Fibroblast of the conjunctiva (primary cell): ENCODE results near the gene RSPH1.

Experiments used
- DNase-seq: peaks from one replicate; pipeline ENCODE4 v3.0.0-alpha.2; 2010; ENCODE audit warnings: low read depth

Gene RSPH1

GRCh38 chr21:42496120-42496838, at the start of gene RSPH1:
Gene RSPH1, minus strand, starts transcription at chr21:42496224. Its CDS starts 38 bp downstream, at chr21:42496186.
- DNase-seq: peak; percentile 97

GRCh38 chr21:42545745-42546144, 49.7 kb upstream of the RSPH1 start:
- no peak for DNase-seq

GRCh38 chr21:42545317-42545716, 49.3 kb upstream of the RSPH1 start:
- DNase-seq: no peak

GRCh38 chr21:42544544-42544943, 48.5 kb upstream of the RSPH1 start:
- DNase-seq: no peak

GRCh38 chr21:42543106-42543847, 47.3 kb upstream of the RSPH1 start:
- DNase-seq: no peak

GRCh38 chr21:42542596-42542995, 46.6 kb upstream of the RSPH1 start:
- no peak for DNase-seq

- no peak for DNase-seq
These were observed 46.2 kb upstream of the RSPH1 start for GRCh38 chr21:42542196-42542595.

GRCh38 chr21:42541618-42542017, 45.6 kb upstream of the RSPH1 start:
- DNase-seq: no peak

- no peak for DNase-seq
These were observed 45.1 kb upstream of the RSPH1 start for GRCh38 chr21:42541174-42541573.

- no peak for DNase-seq
These were observed 44.4 kb upstream of the RSPH1 start for GRCh38 chr21:42540396-42540795.

GRCh38 chr21:42539931-42540343, 43.9 kb upstream of the RSPH1 start:
- DNase-seq: no peak

- DNase-seq: no peak
These were observed 43.3 kb upstream of the RSPH1 start for GRCh38 chr21:42539342-42539741.

GRCh38 chr21:42538479-42539275, 42.7 kb upstream of the RSPH1 start:
- DNase-seq: no peak

GRCh38 chr21:42537106-42537742, 41.2 kb upstream of the RSPH1 start:
- DNase-seq: no peak

- no peak for DNase-seq
These were observed 40.6 kb upstream of the RSPH1 start for GRCh38 chr21:42536601-42537000.

- DNase-seq: no peak
These were observed 39.7 kb upstream of the RSPH1 start for GRCh38 chr21:42535602-42536171.

- DNase-seq: no peak
These were observed 38.7 kb upstream of the RSPH1 start for GRCh38 chr21:42534421-42535378.

- no peak for DNase-seq
These were observed 37.9 kb upstream of the RSPH1 start for GRCh38 chr21:42533963-42534355.

GRCh38 chr21:42533306-42533962, 37.4 kb upstream of the RSPH1 start:
- no peak for DNase-seq
